GM18502 (cell line): Measurements from ENCODE around the gene KBTBD12.
"Not testable (repeated sequence)": the region's sequence is repeated elsewhere in the genome, so short reads cannot be mapped to it uniquely, and the experiment has no call there.

Experiments
- ATAC-seq: cut with Tn5 transposase; IDR thresholded peaks from one replicate; pipeline ENCODE4 v1.9.1; 2021; ENCODE audit warnings: mild to moderate bottlenecking; ENCODE audit not compliant: unreplicated experiment, poor library complexity

KBTBD12 gene

DNA sequence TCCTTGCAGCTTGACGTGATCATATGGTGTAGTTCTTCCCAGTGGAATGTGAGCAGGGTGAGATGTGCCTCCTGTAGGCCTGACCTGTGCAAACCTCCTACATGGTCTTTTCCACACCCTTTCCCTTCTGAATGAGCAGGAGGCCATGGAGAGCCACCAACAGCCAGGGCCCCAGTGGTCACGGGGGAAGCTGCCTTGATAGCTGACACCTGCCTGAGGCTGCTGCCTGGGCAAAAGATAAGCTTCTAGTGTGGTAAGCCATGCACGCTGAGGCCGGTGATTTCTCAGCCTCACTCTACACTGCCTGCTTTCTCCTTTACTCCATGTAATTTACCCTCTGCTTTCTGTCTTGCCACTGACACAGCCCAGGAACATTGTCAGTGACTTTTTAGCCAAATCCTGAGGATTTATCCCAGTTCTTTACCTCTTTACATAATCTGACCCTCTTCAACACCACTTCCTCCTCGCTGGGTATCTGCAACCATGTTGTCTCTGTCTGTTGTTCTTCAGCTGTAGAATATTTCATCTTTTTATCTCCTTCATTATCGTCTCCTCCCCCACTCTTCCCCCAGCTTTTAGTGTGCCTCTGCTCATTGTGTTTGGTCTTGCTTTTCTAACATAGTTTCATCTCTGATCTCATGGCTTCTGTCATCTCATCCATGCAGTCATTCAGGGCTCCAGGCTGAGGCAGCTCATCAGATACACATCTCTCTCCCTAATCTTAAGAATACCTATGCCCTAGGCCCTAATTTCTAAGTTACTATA lies 11.2 kb upstream of the KBTBD12 start:
- no peak for ATAC-seq

DNA sequence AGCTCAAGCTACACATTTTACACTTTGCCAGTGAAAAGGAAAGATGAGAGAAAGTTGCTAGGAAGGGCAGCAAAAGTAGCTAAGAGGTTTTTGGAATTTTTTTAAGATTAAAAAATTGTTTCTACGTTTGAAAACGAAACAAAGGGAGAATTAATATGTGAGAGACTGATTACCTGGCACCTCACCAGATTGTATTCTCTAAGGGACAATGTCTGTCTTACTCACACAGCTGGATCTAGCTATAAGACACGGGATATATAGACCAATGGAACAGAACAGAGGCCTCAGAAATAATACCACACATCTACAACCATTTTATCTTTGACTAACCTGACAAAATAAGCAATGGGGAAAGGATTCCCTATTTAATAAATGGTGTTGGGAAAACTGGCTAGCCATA lies 9.5 kb upstream of the KBTBD12 start:
- ATAC-seq: no peak

DNA sequence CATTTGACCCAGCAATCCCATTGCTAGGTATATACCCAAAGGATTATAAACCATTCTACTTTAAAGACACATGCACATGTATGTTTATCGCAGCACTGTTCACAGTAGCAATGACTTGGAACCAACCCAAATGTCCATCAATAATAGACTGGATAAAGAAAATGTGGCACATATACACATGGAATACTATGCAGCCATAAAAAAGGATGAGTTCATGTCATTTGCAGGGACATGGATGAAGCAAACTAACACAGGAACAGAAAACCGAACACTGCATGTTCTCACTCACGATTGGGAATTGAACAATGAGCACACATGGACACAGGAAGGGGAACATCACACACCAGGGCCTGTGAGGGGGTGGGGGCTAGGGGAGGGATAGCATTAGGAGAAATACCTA lies 8.4 kb upstream of the KBTBD12 start:
- ATAC-seq: not testable (repeated sequence)

DNA sequence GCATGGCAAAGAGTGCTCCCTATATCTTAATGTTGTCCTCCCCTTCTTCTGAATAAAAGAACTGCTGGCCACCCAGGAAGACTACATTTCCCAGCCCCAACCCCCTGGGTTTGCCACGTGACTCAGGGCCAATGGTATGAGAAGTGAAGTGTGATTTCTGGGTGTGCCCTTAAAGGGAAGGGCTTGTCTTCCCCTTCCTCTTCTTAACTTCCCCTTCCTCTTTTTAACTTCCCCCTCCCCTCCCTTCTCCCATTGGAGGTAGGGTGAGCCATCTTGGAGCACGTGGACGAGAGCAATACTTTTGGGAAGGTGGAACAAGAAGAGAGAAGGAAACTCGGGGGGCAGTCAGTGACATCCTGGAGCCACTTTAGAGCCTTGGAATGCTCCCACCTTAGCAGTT lies 6.8 kb upstream of the KBTBD12 start:
- ATAC-seq: no peak

DNA sequence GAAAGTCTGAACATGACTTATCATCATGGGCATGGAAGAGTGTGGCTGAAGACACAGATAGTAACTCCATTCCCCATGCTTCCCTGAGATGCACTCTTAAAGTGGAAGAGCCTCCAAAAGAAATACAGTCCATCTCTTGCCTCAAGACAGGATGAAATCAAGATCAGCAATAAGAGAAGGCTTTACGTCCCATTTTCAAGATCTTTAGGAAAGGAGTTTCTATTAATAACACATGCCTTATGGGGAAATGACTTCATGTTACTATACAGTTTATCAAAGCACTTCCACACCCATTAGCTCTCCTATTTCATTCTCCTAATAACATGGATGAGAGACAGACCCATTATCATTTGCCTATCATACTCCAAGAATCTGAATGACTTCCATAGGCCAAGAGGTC lies 6.1 kb upstream of the KBTBD12 start:
- no peak for ATAC-seq

DNA sequence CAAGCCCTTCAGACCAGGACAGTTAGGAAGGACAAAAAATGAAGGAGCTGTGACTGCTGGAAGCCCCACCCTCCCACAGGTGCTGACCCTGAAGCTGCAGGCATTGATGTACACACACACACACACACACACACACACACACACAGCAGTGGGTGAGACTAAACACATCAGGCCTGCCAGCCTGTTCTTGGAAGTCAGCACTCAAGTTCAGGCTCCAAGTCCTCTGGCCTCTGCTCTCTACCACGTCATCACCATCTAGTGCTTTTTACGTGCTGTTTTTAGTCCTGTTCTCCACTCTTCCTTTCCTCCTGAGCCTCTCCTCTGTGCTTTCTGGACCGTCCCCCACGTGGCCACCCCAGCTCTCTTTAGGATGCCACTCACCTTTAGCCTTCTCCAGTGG lies 5.4 kb upstream of the KBTBD12 start:
- no peak for ATAC-seq

DNA sequence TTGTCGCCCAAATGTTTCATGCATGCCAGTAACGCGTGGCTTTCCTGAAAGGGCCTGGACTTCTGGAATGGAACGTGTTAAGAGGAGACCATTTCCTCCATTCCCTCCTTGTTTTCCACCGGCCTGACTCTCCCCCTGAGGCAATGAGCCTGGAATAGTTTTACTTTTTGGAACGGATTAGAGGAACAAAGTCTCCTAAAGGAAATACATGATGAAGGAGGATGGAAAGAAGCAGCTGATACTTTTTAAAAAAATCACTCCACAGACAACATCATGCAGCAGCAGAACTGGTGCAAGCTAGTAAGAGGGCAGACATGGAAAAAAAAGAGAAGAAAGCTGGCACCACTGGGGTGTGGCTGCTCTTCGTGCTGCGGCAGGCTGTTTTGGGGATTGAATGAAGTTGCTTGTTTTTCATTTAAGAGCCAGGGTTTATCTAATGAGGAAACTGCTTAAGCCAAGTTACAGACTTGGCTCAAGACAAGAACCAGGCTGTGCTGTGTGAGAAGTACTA lies 3.6 kb upstream of the KBTBD12 start:
- no peak for ATAC-seq

DNA sequence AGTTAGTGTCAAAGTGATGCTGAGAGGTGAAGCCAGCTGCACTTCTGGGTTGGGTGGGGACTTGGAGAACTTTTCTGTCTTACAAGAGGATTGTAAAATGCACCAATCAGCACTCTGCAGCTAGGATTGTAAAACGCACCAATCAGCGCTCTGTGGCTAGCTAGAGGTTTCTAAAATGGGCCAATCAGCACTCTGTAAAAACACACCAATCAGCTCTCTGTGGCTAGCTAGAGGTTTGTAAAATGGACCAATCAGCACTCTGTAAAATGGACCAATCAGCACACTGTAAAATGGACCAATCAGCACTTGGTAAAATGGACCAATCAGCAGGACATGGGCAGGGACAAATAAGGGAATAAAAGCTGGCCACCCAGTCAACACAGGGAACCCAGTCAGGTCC lies 1.2 kb upstream of the KBTBD12 start:
- ATAC-seq: not testable (repeated sequence)

DNA sequence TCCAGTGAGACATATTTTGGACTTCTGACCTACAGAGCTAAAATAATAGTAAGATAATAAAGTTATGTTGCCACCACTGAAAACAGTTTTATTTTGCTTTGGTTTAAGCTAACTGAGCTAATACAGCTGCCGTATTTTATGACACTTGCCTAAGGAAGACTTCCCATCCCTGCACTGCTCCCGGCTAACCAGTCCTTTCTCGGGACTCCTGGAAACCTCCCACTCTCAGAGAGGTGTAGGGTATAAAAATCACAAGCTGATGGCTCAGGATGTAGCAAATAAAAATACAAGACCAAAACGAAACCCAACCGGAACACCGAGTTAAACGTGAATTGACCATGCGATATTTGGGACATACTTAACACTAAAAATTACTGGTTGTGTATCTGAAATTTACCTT lies 448 bp upstream of the KBTBD12 start:
- no peak for ATAC-seq

DNA sequence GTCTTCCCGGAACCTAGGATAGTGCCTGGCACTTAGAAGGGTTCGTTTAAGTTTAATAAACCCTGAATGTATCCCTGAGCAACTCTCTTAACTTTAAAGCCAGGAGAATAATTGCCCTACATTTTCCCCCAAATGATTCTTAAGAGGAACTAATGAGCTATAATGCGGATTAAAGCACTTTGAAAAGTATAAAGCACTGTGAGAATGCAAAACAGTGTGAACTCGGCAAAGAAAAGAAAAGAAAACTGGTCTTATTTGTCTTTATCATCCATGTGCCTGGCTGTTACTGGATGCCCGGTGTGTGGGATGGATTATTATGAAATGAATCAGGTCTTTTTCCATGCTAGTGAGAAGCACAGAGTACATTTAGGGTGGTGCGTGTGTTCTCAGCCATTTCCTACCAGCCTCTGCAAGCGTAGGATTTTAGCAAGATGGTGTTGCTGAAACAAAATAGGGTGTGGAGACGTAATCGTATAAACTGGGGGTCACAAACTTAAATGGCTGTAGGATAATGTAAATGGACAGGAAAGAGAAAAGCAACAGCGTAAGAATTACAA lies 983 bp downstream of the KBTBD12 start:
- ATAC-seq: no peak

DNA sequence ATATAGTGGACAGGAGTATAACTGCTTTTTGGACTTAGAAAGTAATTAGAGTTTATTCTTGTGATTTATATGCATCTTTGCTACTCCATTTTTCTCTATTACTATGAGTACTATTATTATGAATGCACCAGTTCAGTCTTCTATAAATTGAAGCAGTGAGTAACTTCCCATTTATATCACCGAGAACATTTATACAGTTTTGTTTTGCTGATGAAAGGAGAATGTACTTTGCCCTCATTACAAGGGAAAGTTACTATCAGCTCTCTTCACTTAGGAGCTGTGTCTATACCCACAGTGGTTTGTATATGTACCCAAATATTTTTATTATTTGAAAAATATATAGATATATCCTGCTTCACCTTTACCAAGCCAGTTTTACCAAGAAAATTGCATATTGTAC lies 5.7 kb downstream of the KBTBD12 start:
- no peak for ATAC-seq

DNA sequence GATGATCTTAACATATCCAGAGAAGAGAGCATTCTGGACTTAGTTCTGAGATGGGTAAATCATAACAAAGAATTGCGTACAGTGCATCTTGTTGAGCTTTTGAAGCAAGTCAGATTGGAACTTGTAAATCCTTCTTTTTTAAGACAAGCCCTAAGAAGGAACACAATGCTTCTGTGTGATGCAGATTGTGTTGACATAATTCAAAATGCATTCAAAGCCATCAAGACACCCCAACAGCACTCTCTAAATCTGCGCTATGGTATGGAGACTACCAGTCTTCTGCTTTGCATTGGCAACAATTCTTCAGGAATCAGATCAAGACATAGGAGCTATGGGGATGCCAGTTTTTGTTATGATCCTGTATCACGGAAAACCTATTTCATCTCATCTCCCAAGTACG lies 8.6 kb downstream of the KBTBD12 start:
- no peak for ATAC-seq

DNA sequence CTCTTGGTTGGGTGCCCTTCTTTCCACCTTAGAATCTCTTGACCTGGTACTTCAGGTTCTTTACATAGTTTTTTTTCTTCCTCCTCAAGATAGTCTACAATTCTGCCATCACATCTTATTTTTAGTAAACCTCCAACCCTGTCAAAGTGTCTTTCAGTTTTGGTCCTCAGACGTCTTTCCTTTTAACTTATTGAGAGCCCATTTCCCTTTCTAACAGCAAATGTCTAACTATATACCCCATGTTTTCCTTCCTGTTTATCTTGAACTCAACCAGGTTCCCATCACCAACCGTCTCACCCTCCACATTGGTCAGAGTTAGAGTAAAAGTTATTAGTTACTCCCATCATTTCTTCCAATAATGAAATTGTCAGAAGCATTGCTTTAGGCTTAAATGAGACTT lies 10.4 kb downstream of the KBTBD12 start:
- no peak for ATAC-seq

DNA sequence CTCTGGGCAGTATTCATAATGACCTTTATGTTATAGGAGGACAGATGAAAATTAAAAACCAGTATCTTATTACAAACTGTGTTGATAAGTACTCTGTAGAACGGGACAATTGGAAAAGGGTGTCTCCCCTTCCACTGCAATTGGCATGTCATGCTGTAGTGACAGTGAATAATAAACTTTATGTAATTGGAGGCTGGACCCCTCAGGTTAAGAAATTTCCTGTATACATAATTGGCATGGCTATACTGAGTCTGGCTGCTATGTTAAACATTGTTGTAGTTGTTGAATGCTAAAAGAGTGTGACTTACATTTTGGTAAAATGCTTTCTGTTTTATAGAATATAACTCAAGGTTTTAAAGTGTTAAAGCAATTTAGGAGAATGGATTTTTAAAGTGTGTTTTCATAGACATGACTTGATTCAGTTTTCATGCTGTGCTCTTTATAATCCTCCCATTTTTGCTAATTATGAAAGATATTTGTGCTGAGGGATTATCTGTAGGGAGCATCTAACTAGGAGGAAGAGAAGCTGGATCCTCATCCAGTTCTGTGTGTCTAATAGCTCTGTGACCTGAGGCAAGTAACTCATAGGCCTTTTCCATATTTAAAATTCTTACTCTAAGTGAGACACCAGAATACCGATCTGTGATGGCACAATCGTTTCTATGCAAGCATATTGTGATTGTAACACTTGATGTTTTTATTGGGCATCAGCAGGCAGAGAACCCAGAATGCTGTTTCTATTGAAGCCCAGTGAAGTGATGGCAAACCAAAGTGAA lies 13.0 kb downstream of the KBTBD12 start:
- ATAC-seq: no peak

DNA sequence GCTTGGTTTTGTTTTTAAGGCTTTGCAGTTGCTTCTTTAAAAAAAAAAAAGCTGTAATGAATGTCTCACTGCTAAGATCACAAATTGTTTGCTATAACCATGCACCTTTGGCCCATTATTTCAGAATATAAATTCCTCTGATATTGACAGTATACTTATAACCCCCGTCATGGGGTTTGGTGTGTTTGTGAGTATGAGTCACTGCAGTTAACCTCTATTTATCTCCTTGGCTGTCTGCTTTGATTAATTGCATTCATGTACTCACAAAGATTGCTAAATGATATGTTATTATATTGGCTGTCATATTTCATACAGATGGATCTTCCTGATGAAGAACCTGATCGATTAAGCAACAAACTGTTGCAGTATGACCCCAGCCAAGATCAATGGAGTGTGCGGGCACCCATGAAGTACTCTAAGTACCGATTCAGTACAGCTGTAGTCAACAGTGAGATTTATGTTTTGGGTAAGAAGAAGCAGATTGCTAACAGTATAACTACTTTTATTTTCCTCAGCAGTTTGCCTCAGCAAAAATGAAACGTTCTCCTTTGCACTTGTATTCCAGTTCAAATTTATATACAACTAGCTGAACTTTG lies 14.9 kb downstream of the KBTBD12 start:
- ATAC-seq: no peak

DNA sequence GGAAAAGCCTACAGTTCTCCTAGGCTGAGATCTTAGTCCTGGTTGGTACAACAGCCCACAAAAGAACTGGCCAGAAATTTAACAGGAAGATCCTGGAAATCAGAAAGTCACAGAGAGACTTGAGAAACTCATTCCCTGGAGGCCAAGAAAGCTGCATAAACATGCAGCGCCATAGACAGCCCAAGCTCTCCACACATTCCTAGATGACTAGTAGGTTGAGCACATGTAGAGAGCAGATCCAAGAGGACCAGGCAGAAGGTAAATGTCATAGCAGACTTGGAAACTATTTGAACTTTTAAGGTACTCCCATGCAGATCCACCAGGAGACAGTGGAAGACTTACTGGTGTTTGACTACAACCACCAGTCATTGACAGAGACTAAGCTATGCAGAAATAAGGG lies 18.4 kb downstream of the KBTBD12 start:
- ATAC-seq: no peak

DNA sequence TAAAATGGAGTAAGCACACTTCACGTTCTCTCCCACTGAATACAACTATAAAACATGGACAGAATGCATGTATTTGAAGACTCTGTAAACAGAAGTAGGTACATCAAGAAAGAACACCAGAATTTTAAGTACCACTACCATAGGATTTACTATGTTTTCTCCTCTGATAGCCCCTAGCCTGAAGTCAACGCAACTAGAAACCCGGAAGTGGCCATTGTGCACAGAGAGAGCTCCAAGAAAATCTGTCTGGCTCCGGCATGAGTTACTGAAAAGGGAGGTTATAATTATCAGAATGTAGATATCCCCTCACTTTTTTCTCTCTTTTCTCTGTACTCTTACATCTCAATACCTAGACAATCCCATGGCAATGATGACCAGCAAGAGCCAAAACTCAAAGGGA lies 23.8 kb downstream of the KBTBD12 start:
- ATAC-seq: no peak

DNA sequence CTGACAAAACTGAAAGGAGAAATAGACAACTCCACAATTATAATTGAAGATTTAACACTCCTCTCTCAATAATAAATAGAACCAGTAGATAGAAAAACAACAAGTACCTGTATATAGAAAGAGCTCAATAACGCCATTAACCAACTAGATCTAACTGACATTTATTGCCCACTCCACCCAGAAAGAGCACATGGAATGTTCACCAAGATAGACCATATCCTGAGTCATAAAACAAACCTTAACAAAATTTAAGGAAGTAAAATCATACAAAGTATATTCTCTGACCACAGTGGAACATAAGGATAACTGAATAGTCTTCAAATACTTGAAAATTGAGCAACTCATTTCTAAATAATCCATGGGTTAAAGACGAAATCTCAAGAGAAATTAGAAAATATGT lies 25.1 kb downstream of the KBTBD12 start:
- no peak for ATAC-seq

DNA sequence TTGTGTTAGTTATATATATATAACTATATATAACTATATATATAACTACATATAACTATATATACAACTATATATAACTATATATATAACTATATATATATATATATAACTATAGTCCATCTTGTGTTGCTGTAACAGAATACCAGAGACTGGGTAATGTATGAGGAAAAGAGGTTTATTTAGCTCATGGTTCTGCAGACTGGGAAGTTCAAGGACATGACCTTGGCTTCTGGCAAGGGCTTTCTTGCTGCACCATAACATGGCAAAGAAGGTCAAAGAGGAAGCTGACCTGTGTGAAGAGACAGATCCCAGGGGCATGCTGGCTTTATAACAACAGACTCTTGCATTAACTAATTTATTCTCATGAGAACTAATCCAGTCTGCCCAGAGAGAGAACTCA lies 27.6 kb downstream of the KBTBD12 start:
- ATAC-seq: no peak

DNA sequence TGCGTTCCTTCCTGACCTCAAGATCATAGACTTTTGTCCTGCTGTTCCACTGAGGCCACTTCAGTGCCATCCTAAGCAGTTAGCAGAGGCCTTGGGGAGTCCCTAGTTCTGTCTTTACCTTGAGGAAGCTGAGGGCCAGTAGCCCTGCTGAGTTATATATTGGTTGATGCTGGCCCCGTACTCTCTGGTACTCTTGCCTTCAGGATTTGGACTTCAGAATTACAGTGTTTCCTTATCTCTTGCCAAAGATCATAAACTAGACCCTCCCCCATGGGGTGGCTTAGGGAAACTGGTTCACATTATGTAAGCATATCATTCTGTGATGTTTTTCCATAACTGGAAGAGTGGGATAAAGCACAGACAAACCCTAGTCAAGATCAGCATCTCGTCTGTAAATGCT lies 33.2 kb downstream of the KBTBD12 start:
- ATAC-seq: no peak

DNA sequence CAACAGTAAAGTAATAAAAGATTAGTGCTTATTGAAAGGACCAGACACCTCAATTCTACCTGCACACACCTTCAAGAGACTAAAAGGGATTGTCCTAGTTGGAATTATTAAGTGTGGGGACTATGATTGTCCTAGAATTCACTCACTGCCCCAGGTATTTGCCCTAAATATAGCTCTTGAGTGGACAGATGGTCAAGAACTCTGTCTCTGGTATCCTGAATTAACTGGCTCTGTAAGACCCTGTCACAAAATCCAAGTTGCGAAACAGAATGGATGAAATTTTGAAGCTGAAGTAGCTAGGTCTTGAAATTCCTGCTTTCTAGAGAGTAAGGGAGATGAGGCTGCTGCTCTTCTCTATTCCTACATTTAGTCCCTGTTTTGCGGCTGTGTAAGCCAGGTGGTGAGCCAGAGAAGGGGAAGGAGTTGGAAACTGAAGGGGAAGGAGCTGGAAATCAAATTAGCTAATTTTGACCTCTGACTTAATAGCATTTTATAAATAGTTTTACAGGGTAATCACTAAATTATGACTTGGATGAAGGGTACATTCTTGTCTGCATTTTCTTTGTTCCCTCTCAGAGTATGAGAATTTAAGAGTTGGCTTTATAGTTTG lies 34.5 kb downstream of the KBTBD12 start:
- no peak for ATAC-seq
